Liver (tissue), 9 donors: ENCODE measurements around the gene TBP. TPM values are rescaled to one million over a fixed set of nuclear protein-coding genes. Genes with fewer than 3 reads are reported as not detected.

Experiments used
- DNase-seq: peaks from one replicate; pipeline ENCODE4 v3.0.0-alpha.2; 2017; ENCODE audit warnings: low spot score
- H3K27ac ChIP-seq, 2 donors: one replicate each; pipeline ENCODE4 v1.7.0; 2013; ENCODE audit warnings: inconsistent platforms in 2 of 2, low read length in 2 of 2, control low read depth in 1 of 2, low read depth in 1 of 2, mild to moderate bottlenecking in 1 of 2
- H3K27me3 ChIP-seq, 4 donors: one replicate each; pipeline versions ENCODE4 v1.6.1 to v1.7.0; 2013; ENCODE audit warnings: low read length in 3 of 4, inconsistent platforms in 1 of 4, mild to moderate bottlenecking in 1 of 4, moderate library complexity in 1 of 4; ENCODE audit not compliant: control insufficient read depth in 4 of 4, insufficient read depth in 4 of 4
- H3K36me3 ChIP-seq, 4 donors: one replicate each; pipeline versions ENCODE4 v1.6.1 to v1.7.0; 2013; ENCODE audit warnings: low read length in 3 of 4, mild to moderate bottlenecking in 3 of 4, low read depth in 1 of 4, moderate library complexity in 1 of 4; ENCODE audit not compliant: control insufficient read depth in 4 of 4, insufficient read depth in 3 of 4
- H3K4me1 ChIP-seq, 4 donors: one replicate each; pipeline versions ENCODE4 v1.6.1 to v1.7.0; 2013; ENCODE audit warnings: low read length in 3 of 4, mild to moderate bottlenecking in 3 of 4, moderate library complexity in 1 of 4; ENCODE audit not compliant: control insufficient read depth in 4 of 4, insufficient read depth in 4 of 4
- H3K4me3 ChIP-seq, 3 donors: one replicate each; pipeline versions ENCODE4 v1.6.1 to v1.7.0; 2013; ENCODE audit warnings: low read length in 3 of 3, control low read depth in 1 of 3, low read depth in 1 of 3, mild to moderate bottlenecking in 1 of 3
- H3K9ac ChIP-seq, 2 donors: one replicate each; pipeline ENCODE4 v1.7.0; 2013; ENCODE audit warnings: low read length in 2 of 2, mild to moderate bottlenecking in 2 of 2, moderate library complexity in 2 of 2, control low read depth in 1 of 2, low read depth in 1 of 2
- H3K9me3 ChIP-seq, 4 donors: one replicate each; pipeline versions ENCODE4 v1.6.1 to v1.7.0; 2013; ENCODE audit warnings: low read length in 3 of 4; ENCODE audit not compliant: control insufficient read depth in 4 of 4
- EGR1 ChIP-seq, 2 donors: IDR thresholded peaks; 2 replicates each; pipeline ENCODE4 v1.6.1; 2016 to 2018; ENCODE audit warnings: antibody characterized with exemption in 2 of 2, low read depth in 2 of 2
- FOXA1 ChIP-seq: IDR thresholded peaks from 2 replicates; pipeline ENCODE4 v1.6.1; 2016; ENCODE audit warnings: antibody characterized with exemption
- FOXA2 ChIP-seq: IDR thresholded peaks from 2 replicates; pipeline ENCODE4 v1.6.1; 2016; ENCODE audit warnings: antibody characterized with exemption
- GABPA ChIP-seq, 2 donors: IDR thresholded peaks in 1 of 2; conservative IDR thresholded peaks in 1 of 2; 2 replicates each; pipeline ENCODE4 v1.6.1; 2016; ENCODE audit warnings: antibody characterized with exemption in 2 of 2, mild to moderate bottlenecking in 1 of 2, moderate library complexity in 1 of 2
- HNF4A ChIP-seq, 2 donors: conservative IDR thresholded peaks; 2 replicates each; pipeline ENCODE4 v1.6.1; 2016; ENCODE audit warnings: antibody characterized with exemption in 2 of 2, mild to moderate bottlenecking in 2 of 2
- HNF4G ChIP-seq: IDR thresholded peaks from 2 replicates; pipeline ENCODE4 v1.6.1; 2016; ENCODE audit warnings: antibody characterized with exemption
- JUND ChIP-seq, 2 donors: IDR thresholded peaks; 2 replicates each; pipeline ENCODE4 v1.6.1; 2016; ENCODE audit warnings: antibody characterized with exemption in 2 of 2
- MAX ChIP-seq: IDR thresholded peaks from 2 replicates; pipeline ENCODE4 v1.6.1; 2016; ENCODE audit warnings: antibody characterized with exemption
- NR2F2 ChIP-seq: IDR thresholded peaks from 2 replicates; pipeline ENCODE4 v1.6.1; 2016; ENCODE audit warnings: antibody characterized with exemption
- RAD21 ChIP-seq, 2 donors: IDR thresholded peaks; 2 replicates each; pipeline ENCODE4 v1.6.1; 2016; ENCODE audit warnings: antibody characterized with exemption in 2 of 2, mild to moderate bottlenecking in 2 of 2
- RXRA ChIP-seq, 2 donors: IDR thresholded peaks; 2 replicates each; pipeline ENCODE4 v1.6.1; 2017 to 2018; ENCODE audit warnings: antibody characterized with exemption in 2 of 2, mild to moderate bottlenecking in 1 of 2
- SP1 ChIP-seq: IDR thresholded peaks from 2 replicates; pipeline ENCODE4 v1.6.1; 2018; ENCODE audit warnings: antibody characterized with exemption, mild to moderate bottlenecking
- TAF1 ChIP-seq: conservative IDR thresholded peaks from 2 replicates; pipeline ENCODE4 v1.6.1; 2016; ENCODE audit warnings: antibody characterized with exemption, mild to moderate bottlenecking
- YY1 ChIP-seq: IDR thresholded peaks from 2 replicates; pipeline ENCODE4 v1.6.1; 2016; ENCODE audit warnings: antibody characterized with exemption, mild to moderate bottlenecking
- WGBS: extraction: QIAGEN DNeasy Blood & Tissue Kit; methylation state at CpG from one replicate; pipeline ENCODE4 v1.1.7; 2013; 5-methylcytosine and 5-hydroxymethylcytosine counted together
- polyA plus RNA-seq, 2 donors: library from polyadenylated mRNA; stranded (reverse) in 1 of 2; unstranded in 1 of 2; fragments of 200-250 nt in 1 of 2; fragments of >200 nt in 1 of 2; fragmentation: Nextera tagmentation in 1 of 2; extraction: Ambion mirVana in 1 of 2; gene quantifications; one replicate each; pipeline versions ENCODE4 v1.2.1 to v1.2.3, GENCODE V29; 2013 to 2015
- total RNA-seq, 2 donors: library from RNA; depleted of rRNA; stranded (reverse); fragments of >200 nt; gene quantifications; one replicate each; pipeline ENCODE4 v1.2.3, GENCODE V29; 2014
- TF ChIP-seq, protein P1 (sequence below): IDR thresholded peaks from 2 replicates; pipeline ENCODE4 v1.6.1; 2016; ENCODE audit warnings: antibody characterized with exemption, mild to moderate bottlenecking
- TF ChIP-seq, protein P2 (sequence below): fragments of 150-350 bp; IDR thresholded peaks from 2 replicates; pipeline ENCODE4 v1.5.1; 2017; ENCODE audit warnings: improper control_type of control experiment, low read depth, low read length; ENCODE audit not compliant: missing input control
- TF ChIP-seq, protein P3 (sequence below): IDR thresholded peaks from 2 replicates; pipeline ENCODE4 v1.6.1; 2016; ENCODE audit warnings: antibody characterized with exemption
- TF ChIP-seq, protein P4 (sequence below): IDR thresholded peaks from 2 replicates; pipeline ENCODE4 v1.6.1; 2016; ENCODE audit warnings: antibody characterized with exemption
- donor health status: healthy.
- donor health status: healthy.
- donor health status: healthy.
- donor health status: healthy.
- donor health status: healthy.

The TBP gene
- total and polyA plus RNA-seq, 4 donors = 4.5 to 7.5 (median 7.3) TPM

- peaks cover 0 to 11% (median 6%) of the 10 kb centered on the region in 4 donors for H3K4me1 ChIP-seq
- WGBS = 37% methylated on average over 5 of the region's 5 CpGs
- H3K27ac ChIP-seq = no peak overlapping the region
- peak; percentile 71 for DNase-seq
- H3K9me3 ChIP-seq = no peaks in the 10 kb centered on the region
- H3K36me3 ChIP-seq = peaks cover 5 to 26% (median 16%) of the 10 kb centered on the region in 4 donors
- no peaks in the 10 kb centered on the region for H3K27me3 ChIP-seq
- H3K9ac ChIP-seq = no peak overlapping the region
- H3K4me3 ChIP-seq = no peak overlapping the region
- TF ChIP-seq SP1 = peak; percentile 32
- TF ChIP-seq RXRA (IDR thresholded peaks at IDR 0.05) = peak; percentile 51 to 74
- TF ChIP-seq JUND (IDR thresholded peaks at IDR 0.05) = no peak
- TF ChIP-seq YY1 = peak; percentile 58
- TF ChIP-seq NR2F2 = peak; percentile 70
- TF ChIP-seq, protein P1, sequence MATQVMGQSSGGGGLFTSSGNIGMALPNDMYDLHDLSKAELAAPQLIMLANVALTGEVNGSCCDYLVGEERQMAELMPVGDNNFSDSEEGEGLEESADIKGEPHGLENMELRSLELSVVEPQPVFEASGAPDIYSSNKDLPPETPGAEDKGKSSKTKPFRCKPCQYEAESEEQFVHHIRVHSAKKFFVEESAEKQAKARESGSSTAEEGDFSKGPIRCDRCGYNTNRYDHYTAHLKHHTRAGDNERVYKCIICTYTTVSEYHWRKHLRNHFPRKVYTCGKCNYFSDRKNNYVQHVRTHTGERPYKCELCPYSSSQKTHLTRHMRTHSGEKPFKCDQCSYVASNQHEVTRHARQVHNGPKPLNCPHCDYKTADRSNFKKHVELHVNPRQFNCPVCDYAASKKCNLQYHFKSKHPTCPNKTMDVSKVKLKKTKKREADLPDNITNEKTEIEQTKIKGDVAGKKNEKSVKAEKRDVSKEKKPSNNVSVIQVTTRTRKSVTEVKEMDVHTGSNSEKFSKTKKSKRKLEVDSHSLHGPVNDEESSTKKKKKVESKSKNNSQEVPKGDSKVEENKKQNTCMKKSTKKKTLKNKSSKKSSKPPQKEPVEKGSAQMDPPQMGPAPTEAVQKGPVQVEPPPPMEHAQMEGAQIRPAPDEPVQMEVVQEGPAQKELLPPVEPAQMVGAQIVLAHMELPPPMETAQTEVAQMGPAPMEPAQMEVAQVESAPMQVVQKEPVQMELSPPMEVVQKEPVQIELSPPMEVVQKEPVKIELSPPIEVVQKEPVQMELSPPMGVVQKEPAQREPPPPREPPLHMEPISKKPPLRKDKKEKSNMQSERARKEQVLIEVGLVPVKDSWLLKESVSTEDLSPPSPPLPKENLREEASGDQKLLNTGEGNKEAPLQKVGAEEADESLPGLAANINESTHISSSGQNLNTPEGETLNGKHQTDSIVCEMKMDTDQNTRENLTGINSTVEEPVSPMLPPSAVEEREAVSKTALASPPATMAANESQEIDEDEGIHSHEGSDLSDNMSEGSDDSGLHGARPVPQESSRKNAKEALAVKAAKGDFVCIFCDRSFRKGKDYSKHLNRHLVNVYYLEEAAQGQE = no peak
- TF ChIP-seq RAD21 (IDR thresholded peaks at IDR 0.05) = peak; percentile 95 to 97
- TF ChIP-seq, protein P2, sequence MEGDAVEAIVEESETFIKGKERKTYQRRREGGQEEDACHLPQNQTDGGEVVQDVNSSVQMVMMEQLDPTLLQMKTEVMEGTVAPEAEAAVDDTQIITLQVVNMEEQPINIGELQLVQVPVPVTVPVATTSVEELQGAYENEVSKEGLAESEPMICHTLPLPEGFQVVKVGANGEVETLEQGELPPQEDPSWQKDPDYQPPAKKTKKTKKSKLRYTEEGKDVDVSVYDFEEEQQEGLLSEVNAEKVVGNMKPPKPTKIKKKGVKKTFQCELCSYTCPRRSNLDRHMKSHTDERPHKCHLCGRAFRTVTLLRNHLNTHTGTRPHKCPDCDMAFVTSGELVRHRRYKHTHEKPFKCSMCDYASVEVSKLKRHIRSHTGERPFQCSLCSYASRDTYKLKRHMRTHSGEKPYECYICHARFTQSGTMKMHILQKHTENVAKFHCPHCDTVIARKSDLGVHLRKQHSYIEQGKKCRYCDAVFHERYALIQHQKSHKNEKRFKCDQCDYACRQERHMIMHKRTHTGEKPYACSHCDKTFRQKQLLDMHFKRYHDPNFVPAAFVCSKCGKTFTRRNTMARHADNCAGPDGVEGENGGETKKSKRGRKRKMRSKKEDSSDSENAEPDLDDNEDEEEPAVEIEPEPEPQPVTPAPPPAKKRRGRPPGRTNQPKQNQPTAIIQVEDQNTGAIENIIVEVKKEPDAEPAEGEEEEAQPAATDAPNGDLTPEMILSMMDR = peak; percentile 89
- TF ChIP-seq HNF4A (conservative IDR thresholded peaks at IDR 0.05) = peak; percentile 13 to 47
Measured at GRCh38 chr6:170529839-170530469, 24.2 kb upstream of the TBP start.

GRCh38 chr6:170532867-170533488, 21.2 kb upstream of the TBP start:
- 94% methylated on average over 7 of the region's 7 CpGs for WGBS
- H3K36me3 ChIP-seq = peaks cover 7 to 54% (median 44%) of the 10 kb centered on the region in 4 donors
- DNase-seq = no peak
- no peaks in the 10 kb centered on the region for H3K9me3 ChIP-seq
- H3K27ac ChIP-seq = no peak overlapping the region
- no peak overlapping the region for H3K9ac ChIP-seq
- H3K4me1 ChIP-seq = peaks cover 0 to 23% (median 14%) of the 10 kb centered on the region in 4 donors
- H3K27me3 ChIP-seq = no peaks in the 10 kb centered on the region
- no peak overlapping the region for H3K4me3 ChIP-seq
- no peak for TF ChIP-seq NR2F2
- TF ChIP-seq MAX = no peak
- TF ChIP-seq FOXA2 = no peak
- TF ChIP-seq, protein P1 = no peak
- TF ChIP-seq RAD21 (IDR thresholded peaks at IDR 0.05) = no peak
- no peak for TF ChIP-seq GABPA (IDR thresholded peaks at IDR 0.05 in 1 of 2, conservative IDR thresholded peaks at IDR 0.05 in 1 of 2)
- no peak for TF ChIP-seq JUND (IDR thresholded peaks at IDR 0.05)
- TF ChIP-seq, protein P3, sequence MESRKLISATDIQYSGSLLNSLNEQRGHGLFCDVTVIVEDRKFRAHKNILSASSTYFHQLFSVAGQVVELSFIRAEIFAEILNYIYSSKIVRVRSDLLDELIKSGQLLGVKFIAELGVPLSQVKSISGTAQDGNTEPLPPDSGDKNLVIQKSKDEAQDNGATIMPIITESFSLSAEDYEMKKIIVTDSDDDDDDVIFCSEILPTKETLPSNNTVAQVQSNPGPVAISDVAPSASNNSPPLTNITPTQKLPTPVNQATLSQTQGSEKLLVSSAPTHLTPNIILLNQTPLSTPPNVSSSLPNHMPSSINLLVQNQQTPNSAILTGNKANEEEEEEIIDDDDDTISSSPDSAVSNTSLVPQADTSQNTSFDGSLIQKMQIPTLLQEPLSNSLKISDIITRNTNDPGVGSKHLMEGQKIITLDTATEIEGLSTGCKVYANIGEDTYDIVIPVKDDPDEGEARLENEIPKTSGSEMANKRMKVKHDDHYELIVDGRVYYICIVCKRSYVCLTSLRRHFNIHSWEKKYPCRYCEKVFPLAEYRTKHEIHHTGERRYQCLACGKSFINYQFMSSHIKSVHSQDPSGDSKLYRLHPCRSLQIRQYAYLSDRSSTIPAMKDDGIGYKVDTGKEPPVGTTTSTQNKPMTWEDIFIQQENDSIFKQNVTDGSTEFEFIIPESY = no peak
- no peak for TF ChIP-seq SP1
- no peak for TF ChIP-seq HNF4G
- no peak for TF ChIP-seq RXRA (IDR thresholded peaks at IDR 0.05)
- no peak for TF ChIP-seq EGR1 (IDR thresholded peaks at IDR 0.05; ENCODE audit: low read depth in 2 of 2)
- TF ChIP-seq, protein P4, sequence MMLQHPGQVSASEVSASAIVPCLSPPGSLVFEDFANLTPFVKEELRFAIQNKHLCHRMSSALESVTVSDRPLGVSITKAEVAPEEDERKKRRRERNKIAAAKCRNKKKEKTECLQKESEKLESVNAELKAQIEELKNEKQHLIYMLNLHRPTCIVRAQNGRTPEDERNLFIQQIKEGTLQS = no peak
- no peak for TF ChIP-seq YY1
- no peak for TF ChIP-seq FOXA1
- TF ChIP-seq HNF4A (conservative IDR thresholded peaks at IDR 0.05) = no peak
- no peak for TF ChIP-seq TAF1
